ENCODE results near the gene C2CD4C.

DNA sequence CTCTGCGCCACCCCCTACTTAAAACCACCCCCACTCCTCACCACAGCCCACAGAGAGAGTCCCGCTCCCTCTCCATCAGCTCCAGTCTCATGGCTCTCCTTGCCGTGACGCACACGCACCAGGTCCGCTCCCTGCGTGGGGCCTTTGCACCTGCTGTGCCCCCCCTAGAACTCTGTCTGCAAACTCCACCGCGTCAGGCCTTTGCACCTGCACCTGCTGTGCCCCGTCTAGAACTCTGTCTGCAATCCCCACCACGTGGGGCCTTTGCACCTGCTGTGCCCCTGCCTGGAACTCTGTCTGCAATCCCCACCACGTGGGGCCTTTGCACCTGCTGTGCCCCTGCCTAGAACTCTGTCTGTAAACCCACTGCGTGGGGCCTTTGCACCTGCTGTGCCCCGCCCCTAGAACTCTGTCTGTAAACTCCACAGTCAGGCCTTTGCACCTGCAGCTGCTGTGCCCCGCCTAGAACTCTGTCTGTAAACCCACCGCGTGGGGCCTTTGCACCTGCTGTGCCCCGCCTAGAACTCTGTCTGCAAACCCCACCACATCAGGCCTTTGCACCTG is 47.7 kb upstream of the C2CD4C start:
- no peak for TF ChIP-seq SP1 (IDR thresholded peaks at IDR 0.05)
- no peak for TF ChIP-seq NFRKB (IDR thresholded peaks at IDR 0.05)
- TF ChIP-seq LEF1 (IDR thresholded peaks at IDR 0.05; ENCODE audit: borderline replicate concordance): no peak
- TF ChIP-seq ZNF384 (IDR thresholded peaks at IDR 0.05): no peak
- TF ChIP-seq FOXM1 (IDR thresholded peaks at IDR 0.05; ENCODE audit: borderline replicate concordance): no peak
- TF ChIP-seq CTBP1 (IDR thresholded peaks at IDR 0.05; ENCODE audit: borderline replicate concordance): no peak
- TF ChIP-seq FOXK2 (IDR thresholded peaks at IDR 0.05): no peak

All from HEK293T (cell line).